HEK293 (cell line): ENCODE results near the gene DDIT3.

ENCODE experiments used
- CTCF ChIA-PET: fragments of 350-600 bp; formaldehyde crosslinking; extraction: SDS; loops from one replicate; lab custom pipeline; 2021; ENCODE audit warnings: antibody characterized with exemption; lab: Yijun Ruan, JAX
- POLR2A ChIA-PET: fragments of 300-600 bp; formaldehyde crosslinking; extraction: SDS; loops from one replicate; lab custom pipeline; 2020; ENCODE audit warnings: antibody characterized with exemption, inconsistent platforms; lab: Yijun Ruan, JAX
- H3K27ac ChIP-seq: fragments of 200-500 bp; sonication (Bioruptor generic); 2 replicates; pipeline ENCODE4 v1.5.1; 2014; ENCODE audit warnings: low read depth, low read length, control low read depth, inconsistent platforms; ENCODE audit errors: extremely low read depth
- H3K36me3 ChIP-seq, 2 experiments: fragments of 200-500 bp in 1 of 2; sonication (Bioruptor generic) in 1 of 2; 1 replicate in 1 of 2; 2 replicates in 1 of 2; pipeline ENCODE4 v1.5.1; 2014 to 2017; ENCODE audit warnings: inconsistent platforms in 2 of 2, low read length in 2 of 2; ENCODE audit not compliant: control insufficient read depth in 2 of 2, insufficient read depth in 1 of 2
- H3K4me1 ChIP-seq: fragments of 200-500 bp; sonication (Bioruptor generic); 2 replicates; pipeline ENCODE4 v1.5.1; 2014; ENCODE audit warnings: mild to moderate bottlenecking, low read length, inconsistent platforms; ENCODE audit not compliant: control insufficient read depth, insufficient read depth
- H3K4me3 ChIP-seq: 2 replicates; pipeline ENCODE4 v1.5.1; 2011; ENCODE audit warnings: low read depth, mild to moderate bottlenecking, control low read depth, low read length, moderate library complexity
- H3K9me3 ChIP-seq: fragments of 200-500 bp; sonication (Bioruptor generic); 2 replicates; pipeline ENCODE4 v1.5.1; 2014; ENCODE audit warnings: low read depth, low read length, inconsistent platforms; ENCODE audit not compliant: control insufficient read depth, insufficient read depth
- ATF2 ChIP-seq: fragments of 450-650 bp; formaldehyde crosslinking; IDR thresholded peaks from 2 replicates; pipeline ENCODE4 v1.5.1; 2016; ENCODE audit warnings: missing biosample characterization, missing genetic modification characterization, low read depth
- KLF7 ChIP-seq: fragments of 450-650 bp; formaldehyde crosslinking; IDR thresholded peaks from 2 replicates; pipeline ENCODE4 v1.5.1; 2016; ENCODE audit warnings: missing biosample characterization, missing genetic modification characterization, borderline replicate concordance
- SP2 ChIP-seq: fragments of 450-650 bp; formaldehyde crosslinking; IDR thresholded peaks from 2 replicates; pipeline ENCODE4 v1.5.1; 2016; ENCODE audit warnings: missing biosample characterization, missing genetic modification characterization
- ZBTB7A ChIP-seq: fragments of 450-650 bp; formaldehyde crosslinking; IDR thresholded peaks from 2 replicates; pipeline ENCODE4 v1.5.1; 2016; ENCODE audit warnings: low read depth, missing biosample characterization, missing genetic modification characterization
- ZEB2 ChIP-seq: fragments of 450-650 bp; formaldehyde crosslinking; IDR thresholded peaks from 2 replicates; pipeline ENCODE4 v1.5.1; 2016; ENCODE audit warnings: missing biosample characterization, missing genetic modification characterization
- ZNF146 ChIP-seq: fragments of 450-650 bp; formaldehyde crosslinking; IDR thresholded peaks from 2 replicates; pipeline ENCODE4 v1.5.1; 2016; ENCODE audit warnings: missing biosample characterization, missing genetic modification characterization
- ZNF155 ChIP-seq: fragments of 450-650 bp; formaldehyde crosslinking; IDR thresholded peaks from 2 replicates; pipeline ENCODE4 v1.5.1; 2016; ENCODE audit warnings: missing biosample characterization, missing genetic modification characterization
- ZNF239 ChIP-seq: fragments of 450-650 bp; formaldehyde crosslinking; IDR thresholded peaks from 2 replicates; pipeline ENCODE4 v1.5.1; 2016; ENCODE audit warnings: missing biosample characterization, missing genetic modification characterization
- ZNF366 ChIP-seq: fragments of 450-650 bp; formaldehyde crosslinking; conservative IDR thresholded peaks from 2 replicates; pipeline ENCODE4 v1.5.1; 2016; ENCODE audit warnings: missing biosample characterization, missing genetic modification characterization
- ZNF404 ChIP-seq: fragments of 450-650 bp; formaldehyde crosslinking; IDR thresholded peaks from 2 replicates; pipeline ENCODE4 v1.5.1; 2017; ENCODE audit warnings: missing biosample characterization, missing genetic modification characterization
- ZNF510 ChIP-seq: fragments of 450-650 bp; formaldehyde crosslinking; IDR thresholded peaks from 2 replicates; pipeline ENCODE4 v1.5.1; 2018; ENCODE audit warnings: mild to moderate bottlenecking, missing genetic modification characterization, missing biosample characterization; ENCODE audit not compliant: insufficient replicate concordance
- ZNF518A ChIP-seq: fragments of 450-650 bp; formaldehyde crosslinking; conservative IDR thresholded peaks from 2 replicates; pipeline ENCODE4 v1.5.1; 2016; ENCODE audit warnings: low read depth, missing biosample characterization, missing genetic modification characterization
- ZNF561 ChIP-seq: fragments of 450-650 bp; IDR thresholded peaks from 2 replicates; pipeline ENCODE4 v1.5.1; 2018; ENCODE audit warnings: missing biosample characterization, missing genetic modification characterization, borderline replicate concordance
- ZNF585B ChIP-seq: fragments of 450-650 bp; formaldehyde crosslinking; IDR thresholded peaks from 2 replicates; pipeline ENCODE4 v1.5.1; 2016; ENCODE audit warnings: missing biosample characterization, missing genetic modification characterization
- ZNF660 ChIP-seq: fragments of 450-650 bp; IDR thresholded peaks from 2 replicates; pipeline ENCODE4 v1.5.1; 2018; ENCODE audit warnings: missing biosample characterization, mild to moderate bottlenecking, missing genetic modification characterization
- ZNF76 ChIP-seq: fragments of 450-650 bp; formaldehyde crosslinking; IDR thresholded peaks from 2 replicates; pipeline ENCODE4; 2016; ENCODE audit warnings: low read depth, missing biosample characterization, missing genetic modification characterization, borderline replicate concordance
- ZXDB ChIP-seq: fragments of 450-650 bp; formaldehyde crosslinking; IDR thresholded peaks from 2 replicates; pipeline ENCODE4 v1.5.1; 2016; ENCODE audit warnings: missing biosample characterization, missing genetic modification characterization

The DDIT3 gene

GRCh38 chr12:57487055-57487596, 33.2 kb downstream of the DDIT3 start:
- ChIA-PET POLR2A (interaction anchor here (0.6 to 1.9 kb wide), 2 partner anchors 10 to 18 kb away, joined by 3 to 8 read pairs; no protein-coding TSS in a partner anchor), CTCF (interaction anchor here (0.5 to 1.2 kb wide), 3 partner anchors 10 to 29 kb away, joined by 3 to 10 read pairs (median 4); no protein-coding TSS in a partner anchor)
- Histone ChIP-seq H3K36me3 (peaks cover 20 to 31% of the 10 kb centered on the region in 2 experiments), H3K27ac (peak overlapping the region; percentile 45; the same call in 1 of the 2 replicates), H3K4me3 (no peak overlapping the region), H3K9me3 (no peaks in the 10 kb centered on the region), H3K4me1 (no peaks in the 10 kb centered on the region)
- TF ChIP-seq ZNF76 (tag by site-specific recombination), result no peak

- ChIA-PET CTCF (interaction anchor here (0.6 to 1.3 kb wide), 3 partner anchors 26 to 361 kb away, joined by 3 to 8 read pairs (median 4); partner anchors contain the start of gene GLI1), POLR2A (no interaction called here)
- H3K36me3 ChIP-seq, result peaks cover 10 to 18% of the 10 kb centered on the region in 2 experiments
- H3K9me3 ChIP-seq, result no peaks in the 10 kb centered on the region
- no peak overlapping the region for H3K27ac ChIP-seq
- no peak overlapping the region for H3K4me3 ChIP-seq
- no peaks in the 10 kb centered on the region for H3K4me1 ChIP-seq
- TF ChIP-seq ZNF660 (no peak), ZBTB7A (no peak), ZEB2 (no peak)
Observed at GRCh38 chr12:57485695-57486094, 34.6 kb downstream of the DDIT3 start.

- no peaks in the 10 kb centered on the region for H3K36me3 ChIP-seq
- no peaks in the 10 kb centered on the region for H3K4me1 ChIP-seq
- ChIA-PET POLR2A (no interaction called here), CTCF (no interaction called here)
- TF ChIP-seq KLF7 (tag by site-specific recombination) (no peak), SP2 (no peak), ZNF585B (tag by site-specific recombination) (no peak), ZNF366 (tag by site-specific recombination) (no peak), ZNF510 (no peak)
- no peaks in the 10 kb centered on the region for H3K9me3 ChIP-seq
- H3K4me3 ChIP-seq, result no peak overlapping the region
- no peak overlapping the region for H3K27ac ChIP-seq
Observed at GRCh38 chr12:57483466-57483865, 36.8 kb downstream of the DDIT3 start.

- no peaks in the 10 kb centered on the region for H3K9me3 ChIP-seq
- CTCF ChIA-PET, result interaction anchor here (0.7 to 1.2 kb wide), 2 partner anchors 22 to 29 kb away, joined by 3 to 7 read pairs; partner anchors contain the start of gene GLI1
- POLR2A ChIA-PET, result no interaction called here
- TF ChIP-seq ZNF239 (tag by site-specific recombination) (no peak), ZNF146 (tag by site-specific recombination) (no peak)
- TF ChIP-seq, all 188 proteins: peak for 0
- H3K4me3 ChIP-seq, result no peak overlapping the region
- H3K36me3 ChIP-seq, result no peaks in the 10 kb centered on the region
- no peaks in the 10 kb centered on the region for H3K4me1 ChIP-seq
- no peak overlapping the region for H3K27ac ChIP-seq
Observed at GRCh38 chr12:57481671-57482070, 38.6 kb downstream of the DDIT3 start.

GRCh38 chr12:57479376-57480115, 40.8 kb downstream of the DDIT3 start, which contains the start of gene ARHGAP9:
Gene ARHGAP9, minus strand, starts transcription at chr12:57479866. Its CDS starts 460 bp downstream, at chr12:57479406.
- Histone ChIP-seq H3K4me1 (no peaks in the 10 kb centered on the region), H3K27ac (no peak within 1 kb of the TSS), H3K9me3 (no peaks in the 10 kb centered on the region), H3K4me3 (no peak within 1 kb of the TSS), H3K36me3 (no peaks in the 10 kb centered on the region)
- CTCF ChIA-PET, result interaction anchor here (1.0 to 1.6 kb wide), 3 partner anchors 17 to 21 kb away, joined by 4 to 8 read pairs (median 6); partner anchors contain the start of gene GLI1
- POLR2A ChIA-PET, result interaction anchor here (0.6 kb wide), 1 partner anchor 16 kb away, joined by 3 read pairs; no protein-coding TSS in a partner anchor
- TF ChIP-seq ZNF518A (tag by site-specific recombination) (no peak), ZNF155 (tag by site-specific recombination) (no peak), ZNF404 (tag by site-specific recombination) (no peak), ZNF561 (tag by site-specific recombination) (no peak), ATF2 (tag by site-specific recombination) (no peak), ZXDB (tag by site-specific recombination) (no peak)
